Thoracic aorta (tissue), 2 donors: Measurements from ENCODE around the gene RNASE7. TPM values are rescaled to one million over a fixed set of nuclear protein-coding genes. Genes with fewer than 3 reads are reported as not detected.

ENCODE experiments used
- ATAC-seq: fragments of 150-250 bp; one replicate; pipeline ENCODE4 v1.8.0; 2017; ENCODE audit warnings: low read depth; ENCODE audit not compliant: insufficient number of reproducible peaks, low FRiP score
- DNase-seq: peaks from one replicate; pipeline ENCODE4 v3.0.0-alpha.2; 2020; ENCODE audit warnings: low spot score
- H3K27ac ChIP-seq, 2 donors: fragments of 200-600 bp; sonication (generic); 1 replicate in 1 of 2; 2 replicates in 1 of 2; pipeline ENCODE4 v1.5.1; 2016; ENCODE audit warnings: mild to moderate bottlenecking in 2 of 2, moderate library complexity in 2 of 2
- H3K27me3 ChIP-seq: fragments of 200-600 bp; sonication (generic); replicated peaks from 2 replicates; pipeline ENCODE4 v1.6.0; 2016; ENCODE audit warnings: mild to moderate bottlenecking; ENCODE audit not compliant: insufficient read depth
- H3K36me3 ChIP-seq: fragments of 200-600 bp; sonication (generic); one replicate; pipeline ENCODE4 v1.5.1; 2016
- H3K4me1 ChIP-seq, 2 donors: fragments of 200-600 bp; sonication (generic); 1 replicate in 1 of 2; 2 replicates in 1 of 2; pipeline versions ENCODE4 v1.5.1 to v1.6.0; 2016; ENCODE audit warnings: low read depth in 2 of 2, mild to moderate bottlenecking in 1 of 2; ENCODE audit not compliant: control insufficient read depth in 1 of 2
- H3K4me3 ChIP-seq: fragments of 200-600 bp; sonication (generic); 2 replicates; pipeline ENCODE4 v1.5.1; 2016; ENCODE audit warnings: mild to moderate bottlenecking
- H3K9me3 ChIP-seq: fragments of 200-600 bp; sonication (generic); 2 replicates; pipeline ENCODE4 v1.5.1; 2016
- CTCF ChIP-seq: fragments of 200-600 bp; sonication (generic); IDR thresholded peaks from one replicate; pipeline ENCODE4 v1.5.1; 2019; ENCODE audit warnings: antibody characterized with exemption
- total RNA-seq, 2 donors: library from RNA; depleted of rRNA; stranded (reverse); fragments of >200 nt; gene quantifications; one replicate each; pipeline versions ENCODE4 v1.1.0 to v1.2.3, GENCODE V29; 2016

RNASE7 gene
- total RNA-seq, 2 donors from 2014 or later, result 0.27 TPM; not detected in 1

GRCh38 chr14:21026274-21026987, 15.7 kb upstream of the RNASE7 start:
- peak overlapping the region; percentile 99 for H3K4me3 ChIP-seq
- peak overlapping the region; percentile 89 to 94 for H3K27ac ChIP-seq
- H3K36me3 ChIP-seq, result peaks cover 4% of the 10 kb centered on the region
- peaks cover 11 to 39% of the 10 kb centered on the region in 2 donors for H3K4me1 ChIP-seq
- DNase-seq, result no peak
- no peaks in the 10 kb centered on the region for H3K27me3 ChIP-seq
- no peak for ATAC-seq
- no peak for TF ChIP-seq CTCF
- H3K9me3 ChIP-seq, result no peaks in the 10 kb centered on the region

DNA sequence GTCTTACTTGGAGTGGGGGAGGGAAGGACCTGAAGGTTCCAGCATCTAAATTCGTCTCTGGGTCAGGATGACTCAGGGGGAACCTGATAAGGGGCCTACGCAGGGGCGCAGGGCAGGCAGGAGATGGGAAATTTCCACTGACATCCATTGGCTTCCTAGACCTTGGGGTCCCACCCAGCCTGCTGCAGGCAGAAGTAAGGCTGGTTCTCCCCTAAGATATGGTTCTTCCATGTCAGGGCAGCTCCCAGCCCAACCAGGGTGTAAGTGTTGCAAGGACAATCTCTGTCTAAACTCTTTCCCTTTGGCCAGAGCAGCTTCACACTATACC, 15.2 kb upstream of the RNASE7 start:
- no peaks in the 10 kb centered on the region for H3K9me3 ChIP-seq
- DNase-seq (no peak), ATAC-seq (no peak)
- no peaks in the 10 kb centered on the region for H3K27me3 ChIP-seq
- peak overlapping the region; percentile 89 to 94 for H3K27ac ChIP-seq
- no peak overlapping the region for H3K4me3 ChIP-seq
- no peak for TF ChIP-seq CTCF
- peaks cover 11 to 39% of the 10 kb centered on the region in 2 donors for H3K4me1 ChIP-seq
- H3K36me3 ChIP-seq, result no peaks in the 10 kb centered on the region

- Histone ChIP-seq H3K4me1 (peaks cover 11 to 15% of the 10 kb centered on the region in 2 donors), H3K27ac (no peak within 1 kb of the TSS), H3K4me3 (no peak within 1 kb of the TSS), H3K9me3 (no peaks in the 10 kb centered on the region), H3K36me3 (no peaks in the 10 kb centered on the region), H3K27me3 (no peaks in the 10 kb centered on the region)
- DNase-seq (no peak), ATAC-seq (no peak)
- TF ChIP-seq CTCF, result no peak
Measured at GRCh38 chr14:21029917-21030316, 12.2 kb upstream of the RNASE7 start, which contains the start of gene TPPP2. Gene TPPP2 (plus strand): TSS chr14:21030217. CDS start chr14:21030582, 365 bp downstream.

DNA sequence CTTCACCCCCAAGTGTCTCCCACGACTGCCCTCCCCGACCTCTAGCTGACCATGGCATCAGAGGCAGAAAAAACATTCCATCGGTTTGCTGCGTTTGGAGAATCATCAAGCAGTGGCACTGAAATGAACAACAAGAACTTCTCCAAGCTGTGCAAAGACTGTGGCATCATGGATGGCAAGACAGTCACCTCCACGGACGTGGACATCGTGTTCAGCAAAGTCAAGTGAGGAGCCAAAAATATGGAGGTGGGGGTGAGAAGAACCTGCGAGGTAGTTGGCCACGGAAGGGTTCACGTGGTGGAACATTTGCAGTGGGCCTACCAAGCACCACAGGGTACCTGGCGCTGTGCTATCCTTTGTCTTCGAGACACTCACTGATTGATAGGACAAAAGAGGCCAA, 11.6 kb upstream of the RNASE7 start:
- Histone ChIP-seq H3K4me1 (peaks cover 11 to 15% of the 10 kb centered on the region in 2 donors), H3K9me3 (no peaks in the 10 kb centered on the region), H3K27me3 (no peaks in the 10 kb centered on the region), H3K4me3 (no peak overlapping the region), H3K36me3 (no peaks in the 10 kb centered on the region), H3K27ac (no peak overlapping the region)
- no peak for DNase-seq
- no peak for ATAC-seq
- TF ChIP-seq CTCF, result no peak

DNA sequence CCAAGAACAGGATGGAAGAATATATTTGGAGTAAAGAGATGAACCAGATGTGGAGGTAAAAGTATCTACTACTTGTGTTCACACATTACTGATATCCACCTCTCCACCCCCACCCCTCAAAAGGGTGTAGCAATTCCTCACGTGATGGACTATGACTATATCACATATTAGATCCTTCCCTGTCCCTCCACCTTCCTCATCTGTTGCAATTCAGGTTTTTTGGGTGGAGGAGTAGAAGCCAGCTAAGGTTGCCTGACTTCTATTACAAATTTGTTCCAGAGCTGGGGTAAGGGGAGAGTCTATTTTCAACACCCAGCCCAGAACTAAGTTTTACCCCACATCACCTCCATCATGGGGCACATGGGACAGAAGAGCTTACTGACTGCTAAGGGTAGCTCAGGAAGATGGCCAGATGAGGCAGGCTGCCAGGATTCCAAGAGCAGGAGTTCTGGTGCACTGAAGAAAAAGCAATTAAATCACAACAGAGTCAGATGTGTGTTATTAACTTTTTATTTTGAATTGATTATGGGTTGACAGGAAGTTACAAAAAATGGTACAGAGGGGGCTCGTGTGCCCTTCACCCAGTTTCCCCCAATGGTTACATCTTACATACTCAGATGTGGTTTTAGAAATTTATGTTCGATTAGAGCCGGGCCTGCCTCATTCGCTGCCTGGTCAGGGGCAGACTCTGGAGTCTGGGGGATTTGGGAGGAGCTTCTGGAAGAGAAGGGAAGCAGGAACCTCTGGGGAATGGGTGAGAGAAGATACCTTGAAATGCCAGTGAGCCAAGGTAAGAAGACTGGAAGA, 9.6 kb upstream of the RNASE7 start:
- no peaks in the 10 kb centered on the region for H3K36me3 ChIP-seq
- ATAC-seq (no peak), DNase-seq (no peak)
- H3K27ac ChIP-seq, result no peak overlapping the region
- H3K4me3 ChIP-seq, result no peak overlapping the region
- no peaks in the 10 kb centered on the region for H3K27me3 ChIP-seq
- no peaks in the 10 kb centered on the region for H3K4me1 ChIP-seq
- no peaks in the 10 kb centered on the region for H3K9me3 ChIP-seq
- TF ChIP-seq CTCF, result no peak
